ENCODE measurements around the gene NUBP2.

Gene NUBP2

DNA sequence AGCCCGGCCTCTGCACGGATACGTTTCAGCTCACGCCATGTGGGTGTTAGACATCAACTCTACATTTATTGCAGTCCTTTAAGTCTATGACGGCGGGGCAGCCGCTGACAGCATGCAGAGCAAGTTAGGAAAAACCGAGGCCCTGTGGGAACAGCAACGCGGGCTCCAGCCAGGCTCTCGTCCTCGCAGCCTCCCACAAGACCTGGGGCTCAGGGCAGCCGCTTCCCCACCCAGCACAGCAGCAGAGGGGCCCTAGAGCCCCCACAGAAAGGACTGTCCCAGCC lies 6.1 kb upstream of the NUBP2 start:
- no peak overlapping the region for H3K4me3 ChIP-seq (ENCODE audit: low read depth, low read length)
- H3K9me3 ChIP-seq = no peaks in the 10 kb centered on the region
- DNase-seq = no peak
- H3K27me3 ChIP-seq = no peaks in the 10 kb centered on the region
- no peaks in the 10 kb centered on the region for H3K4me1 ChIP-seq
- H3K36me3 ChIP-seq = peaks cover 14% of the 10 kb centered on the region
- no peak for TF ChIP-seq CTCF (IDR thresholded peaks at IDR 0.05; ENCODE audit: low read depth, low read length)

DNA sequence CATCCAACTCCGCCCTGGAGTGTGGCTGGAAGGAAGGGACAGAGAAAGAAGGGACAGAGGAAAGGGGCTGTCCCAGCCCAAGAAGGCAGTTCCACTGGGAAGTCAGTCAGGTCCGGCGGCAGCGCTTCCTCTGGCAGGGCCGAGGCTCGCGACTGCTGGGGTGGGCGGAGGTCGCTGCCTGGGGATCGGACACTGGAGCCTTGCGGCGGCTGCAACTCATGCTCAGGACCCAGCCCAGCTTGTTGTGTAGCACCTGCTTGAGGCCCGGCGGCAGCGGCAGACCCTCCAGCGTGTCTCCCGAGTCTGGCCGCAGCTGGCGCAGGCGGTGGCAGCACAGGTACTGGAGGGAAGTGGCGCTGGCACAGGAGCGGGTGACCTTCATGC lies 5.8 kb upstream of the NUBP2 start:
- no peak for TF ChIP-seq CTCF (IDR thresholded peaks at IDR 0.05; ENCODE audit: low read depth, low read length)
- peak; percentile 16 for DNase-seq
- H3K36me3 ChIP-seq = peaks cover 12% of the 10 kb centered on the region
- no peaks in the 10 kb centered on the region for H3K4me1 ChIP-seq
- H3K9me3 ChIP-seq = no peaks in the 10 kb centered on the region
- H3K27me3 ChIP-seq = no peaks in the 10 kb centered on the region
- no peak overlapping the region for H3K4me3 ChIP-seq (ENCODE audit: low read depth, low read length)

GRCh38 chr16:1777375-1778199 lies 5.2 kb upstream of the NUBP2 start:
- H3K4me1 ChIP-seq = no peaks in the 10 kb centered on the region
- DNase-seq = no peak
- peaks cover 9% of the 10 kb centered on the region for H3K36me3 ChIP-seq
- H3K9me3 ChIP-seq = no peaks in the 10 kb centered on the region
- no peak overlapping the region for H3K4me3 ChIP-seq (ENCODE audit: low read depth, low read length)
- H3K27me3 ChIP-seq = no peaks in the 10 kb centered on the region
- no peak for TF ChIP-seq CTCF (IDR thresholded peaks at IDR 0.05; ENCODE audit: low read depth, low read length)

- Histone ChIP-seq H3K4me1 (no peaks in the 10 kb centered on the region), H3K27me3 (no peaks in the 10 kb centered on the region), H3K36me3 (peaks cover 9% of the 10 kb centered on the region), H3K9me3 (no peaks in the 10 kb centered on the region), H3K4me3 (ENCODE audit: low read depth, low read length) (no peak overlapping the region)
- no peak for TF ChIP-seq CTCF (IDR thresholded peaks at IDR 0.05; ENCODE audit: low read depth, low read length)
- DNase-seq = no peak
Observed at GRCh38 chr16:1778200-1779179, 4.3 kb upstream of the NUBP2 start.

DNA sequence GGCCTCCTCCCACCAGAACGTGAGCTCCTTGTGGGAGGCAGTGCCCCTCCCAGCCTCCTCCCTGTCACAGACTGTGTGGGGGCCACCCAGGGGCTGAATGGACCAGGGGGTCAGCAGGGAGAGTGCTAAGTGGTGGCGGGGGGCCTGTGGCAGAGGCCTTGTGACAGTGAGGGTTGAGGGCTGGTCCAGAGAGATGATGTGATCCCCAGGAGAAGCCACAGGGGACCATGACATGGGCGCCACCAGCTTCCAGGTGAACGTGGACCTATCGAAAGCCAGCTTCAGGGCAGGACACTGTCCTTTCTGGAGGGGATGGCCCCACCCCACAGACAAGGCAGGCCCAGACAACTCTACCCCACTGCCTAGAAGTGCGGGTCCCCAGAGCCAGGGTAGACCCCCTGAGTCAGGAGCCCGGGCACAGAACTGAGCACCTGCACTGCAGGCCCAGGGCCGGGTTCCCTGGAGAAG lies 3.5 kb upstream of the NUBP2 start:
- H3K36me3 ChIP-seq = peaks cover 9% of the 10 kb centered on the region
- H3K9me3 ChIP-seq = no peaks in the 10 kb centered on the region
- no peak for TF ChIP-seq CTCF (IDR thresholded peaks at IDR 0.05; ENCODE audit: low read depth, low read length)
- no peak overlapping the region for H3K4me3 ChIP-seq (ENCODE audit: low read depth, low read length)
- H3K27me3 ChIP-seq = no peaks in the 10 kb centered on the region
- H3K4me1 ChIP-seq = no peaks in the 10 kb centered on the region
- DNase-seq = no peak

Measured in BE2C (cell line).